HG02852 (cell line): ENCODE results near the gene NFIB.

Source experiments
- ATAC-seq: cut with Tn5 transposase; IDR thresholded peaks from one replicate; pipeline ENCODE4 v1.9.1; 2021; ENCODE audit warnings: mild to moderate bottlenecking, moderate library complexity; ENCODE audit not compliant: unreplicated experiment

NFIB gene

GRCh38 chr9:14218253-14218652 is 95.7 kb downstream of the NFIB start:
- ATAC-seq, result no peak

- no peak for ATAC-seq
Measured at GRCh38 chr9:14216612-14217194, 97.2 kb downstream of the NFIB start.

GRCh38 chr9:14215614-14216013 is 98.3 kb downstream of the NFIB start:
- no peak for ATAC-seq

- ATAC-seq, result no peak
Measured at GRCh38 chr9:14214693-14215092, 99.2 kb downstream of the NFIB start.

- ATAC-seq, result no peak
Measured at GRCh38 chr9:14214065-14214684, 99.8 kb downstream of the NFIB start.

GRCh38 chr9:14213504-14213903 is 100.4 kb downstream of the NFIB start:
- no peak for ATAC-seq

GRCh38 chr9:14212697-14213420 is 101.1 kb downstream of the NFIB start:
- ATAC-seq, result no peak

- no peak for ATAC-seq
Measured at GRCh38 chr9:14212077-14212476, 101.9 kb downstream of the NFIB start.

GRCh38 chr9:14211564-14211963 is 102.4 kb downstream of the NFIB start:
- no peak for ATAC-seq

GRCh38 chr9:14210428-14210827 is 103.5 kb downstream of the NFIB start:
- no peak for ATAC-seq

GRCh38 chr9:14209399-14210345 is 104.3 kb downstream of the NFIB start:
- ATAC-seq, result no peak

GRCh38 chr9:14207352-14207995 is 106.5 kb downstream of the NFIB start:
- no peak for ATAC-seq

GRCh38 chr9:14205463-14205862 is 108.5 kb downstream of the NFIB start:
- ATAC-seq, result no peak

GRCh38 chr9:14203356-14204056 is 110.4 kb downstream of the NFIB start:
- no peak for ATAC-seq

- ATAC-seq, result no peak
Measured at GRCh38 chr9:14198841-14199455, 115.0 kb downstream of the NFIB start.

GRCh38 chr9:14198047-14198840 is 115.7 kb downstream of the NFIB start:
- ATAC-seq, result no peak

- ATAC-seq, result no peak
Measured at GRCh38 chr9:14197325-14197858, 116.5 kb downstream of the NFIB start.

- no peak for ATAC-seq
Measured at GRCh38 chr9:14193328-14193990, 120.5 kb downstream of the NFIB start.
